Calu3 (cell line): ENCODE data around the gene MYL4. TPM values are rescaled to one million over a fixed set of nuclear protein-coding genes. Genes with fewer than 3 reads are reported as not detected.
"Not testable (repeated sequence)": the region's sequence is repeated elsewhere in the genome, so short reads cannot be mapped to it uniquely, and the experiment has no call there.

Source experiments
- BruUV-seq: library from RNA; stranded (reverse); fragments of 400-500 nt; replicated peaks from 2 replicates; lab custom pipeline; 2021; lab: Mats Ljungman, UMichigan
- CTCF ChIA-PET: fragments of 300-600 bp; sonication (Branson Sonifier 250); formaldehyde crosslinking; loops from one replicate; lab custom pipeline; 2022; ENCODE audit warnings: antibody characterized with exemption; lab: Charles Lee
- DNase-seq: peaks from one replicate; pipeline ENCODE4 v3.0.0; 2022
- H3K27ac Mint-ChIP-seq: one replicate; pipeline ENCODE4 v1.8.0; 2022; ENCODE audit warnings: mixed read lengths; ENCODE audit not compliant: unreplicated experiment
- H3K27me3 Mint-ChIP-seq: one replicate; pipeline ENCODE4 v1.8.0; 2022; ENCODE audit warnings: mixed read lengths; ENCODE audit not compliant: unreplicated experiment
- H3K36me3 Mint-ChIP-seq: one replicate; pipeline ENCODE4 v1.8.0; 2022; ENCODE audit warnings: mild to moderate bottlenecking, moderate library complexity, mixed read lengths; ENCODE audit not compliant: insufficient read depth, unreplicated experiment
- H3K4me1 Mint-ChIP-seq: one replicate; pipeline ENCODE4 v1.8.0; 2022; ENCODE audit warnings: mild to moderate bottlenecking, low read depth, mixed read lengths; ENCODE audit not compliant: unreplicated experiment
- H3K4me3 Mint-ChIP-seq: one replicate; pipeline ENCODE4 v1.8.0; 2022; ENCODE audit warnings: mild to moderate bottlenecking, low read depth, moderate library complexity, mixed read lengths; ENCODE audit not compliant: unreplicated experiment
- H3K9me3 Mint-ChIP-seq: one replicate; pipeline ENCODE4 v1.8.0; 2022; ENCODE audit warnings: low read depth, mixed read lengths; ENCODE audit not compliant: unreplicated experiment
- intact Hi-C: fragments of 100-400 bp; cut with micrococcal nuclease; formaldehyde crosslinking; loops from one replicate; pipeline ENCODE4 v1.10.0; 2022; ENCODE audit not compliant: unreplicated experiment
- total RNA-seq: library from RNA; stranded (reverse); gene quantifications from 2 replicates; pipeline ENCODE4 v1.2.3, GENCODE V29; 2022
- TF ChIP-seq, protein P1 (sequence below): fragments of 200-600 bp; IDR thresholded peaks from one replicate; pipeline ENCODE4 v1.8.0; 2022; ENCODE audit warnings: antibody characterized with exemption; ENCODE audit not compliant: unreplicated experiment

The MYL4 gene
- total RNA-seq, 1 experiment from 2014 or later, result not detected

DNA sequence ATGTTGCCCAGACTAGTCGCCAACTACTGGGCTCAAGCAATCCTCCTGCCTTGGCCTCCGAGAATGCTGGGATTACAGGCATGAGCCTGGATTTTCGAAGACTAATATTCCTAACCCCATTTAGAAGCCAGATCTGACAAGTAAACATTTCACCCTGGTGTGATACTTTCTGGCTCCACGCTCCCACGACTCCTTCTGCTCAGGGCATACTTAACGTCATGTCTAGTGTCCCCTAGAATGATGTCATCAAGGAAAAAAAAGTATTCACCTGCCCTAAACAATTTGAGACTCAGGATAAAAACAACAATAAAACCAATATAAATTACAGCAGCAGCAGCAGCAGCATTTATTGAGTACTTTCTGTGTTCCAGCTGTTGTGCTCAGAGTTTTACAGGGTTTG, 57.6 kb downstream of the MYL4 start:
- peaks cover 13% of the 10 kb centered on the region for H3K27me3 Mint-ChIP-seq
- CTCF ChIA-PET, result interaction anchor here (0.6 kb wide), 1 partner anchor 1110 kb away, joined by 4 read pairs; no protein-coding TSS in a partner anchor
- intact Hi-C loops, result no loop called here
- peaks cover 38% of the 10 kb centered on the region for H3K4me1 Mint-ChIP-seq
- no peak overlapping the region for H3K4me3 Mint-ChIP-seq
- DNase-seq, result no peak
- BruUV-seq, result no TSS peak
- no peak overlapping the region for H3K27ac Mint-ChIP-seq
- H3K9me3 Mint-ChIP-seq, result peaks cover 6% of the 10 kb centered on the region
- TF ChIP-seq, protein P1, sequence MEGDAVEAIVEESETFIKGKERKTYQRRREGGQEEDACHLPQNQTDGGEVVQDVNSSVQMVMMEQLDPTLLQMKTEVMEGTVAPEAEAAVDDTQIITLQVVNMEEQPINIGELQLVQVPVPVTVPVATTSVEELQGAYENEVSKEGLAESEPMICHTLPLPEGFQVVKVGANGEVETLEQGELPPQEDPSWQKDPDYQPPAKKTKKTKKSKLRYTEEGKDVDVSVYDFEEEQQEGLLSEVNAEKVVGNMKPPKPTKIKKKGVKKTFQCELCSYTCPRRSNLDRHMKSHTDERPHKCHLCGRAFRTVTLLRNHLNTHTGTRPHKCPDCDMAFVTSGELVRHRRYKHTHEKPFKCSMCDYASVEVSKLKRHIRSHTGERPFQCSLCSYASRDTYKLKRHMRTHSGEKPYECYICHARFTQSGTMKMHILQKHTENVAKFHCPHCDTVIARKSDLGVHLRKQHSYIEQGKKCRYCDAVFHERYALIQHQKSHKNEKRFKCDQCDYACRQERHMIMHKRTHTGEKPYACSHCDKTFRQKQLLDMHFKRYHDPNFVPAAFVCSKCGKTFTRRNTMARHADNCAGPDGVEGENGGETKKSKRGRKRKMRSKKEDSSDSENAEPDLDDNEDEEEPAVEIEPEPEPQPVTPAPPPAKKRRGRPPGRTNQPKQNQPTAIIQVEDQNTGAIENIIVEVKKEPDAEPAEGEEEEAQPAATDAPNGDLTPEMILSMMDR, result no peak
- H3K36me3 Mint-ChIP-seq, result peaks cover 4% of the 10 kb centered on the region

- H3K4me3 Mint-ChIP-seq, result no peak overlapping the region
- no TSS peak for BruUV-seq
- TF ChIP-seq, protein P1, result no peak
- H3K27ac Mint-ChIP-seq, result no peak overlapping the region
- H3K9me3 Mint-ChIP-seq, result peaks cover 6% of the 10 kb centered on the region
- DNase-seq, result no peak
- intact Hi-C loops, result no loop called here
- H3K27me3 Mint-ChIP-seq, result peaks cover 13% of the 10 kb centered on the region
- H3K36me3 Mint-ChIP-seq, result peaks cover 4% of the 10 kb centered on the region
- peaks cover 32% of the 10 kb centered on the region for H3K4me1 Mint-ChIP-seq
- CTCF ChIA-PET, result no interaction called here
Measured at GRCh38 chr17:47267354-47267828, 58.2 kb downstream of the MYL4 start.

GRCh38 chr17:47268964-47269363, 59.8 kb downstream of the MYL4 start:
- BruUV-seq, intact Hi-C loops, H3K36me3 Mint-ChIP-seq: not testable (repeated sequence)

DNA sequence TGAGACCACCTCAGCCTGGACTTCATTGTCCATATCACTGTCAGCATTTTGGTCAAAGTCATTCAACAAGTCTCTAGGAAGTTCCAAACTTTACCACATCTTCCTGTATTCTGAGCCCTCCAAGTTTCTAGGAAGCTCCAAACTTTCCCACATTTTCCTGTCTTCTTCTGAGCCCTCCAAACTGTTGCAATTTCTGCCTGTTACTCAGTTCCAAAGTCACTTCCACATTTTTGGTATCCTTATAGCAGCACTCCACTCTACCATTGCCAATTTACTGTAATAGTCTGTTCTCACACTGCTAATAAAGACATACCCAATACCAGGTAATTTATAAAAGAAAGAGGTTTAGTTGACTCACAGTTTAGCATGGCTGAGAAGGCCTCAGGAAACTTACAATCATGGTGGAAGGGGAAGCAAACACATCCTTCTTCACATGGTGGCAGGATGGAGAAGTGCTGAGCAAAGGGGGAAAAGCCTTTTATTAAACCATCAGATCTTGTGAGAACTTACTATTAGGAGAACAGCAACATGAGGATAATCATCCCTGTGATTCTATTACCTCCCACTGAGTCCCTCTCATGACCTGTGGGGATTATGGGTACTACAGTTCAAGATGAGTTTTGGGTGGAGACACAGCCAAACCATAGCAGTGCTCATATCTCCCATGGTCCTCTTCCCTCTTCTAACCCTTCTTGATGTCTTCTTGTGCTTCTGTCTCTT, 60.6 kb downstream of the MYL4 start:
- peaks cover 21% of the 10 kb centered on the region for H3K4me1 Mint-ChIP-seq
- peaks cover 13% of the 10 kb centered on the region for H3K27me3 Mint-ChIP-seq
- H3K4me3 Mint-ChIP-seq, intact Hi-C loops, BruUV-seq, H3K9me3 Mint-ChIP-seq, H3K36me3 Mint-ChIP-seq, H3K27ac Mint-ChIP-seq, CTCF ChIA-PET, DNase-seq: not testable (repeated sequence)

More at GRCh38 chr17:47268964-47269363, 59.8 kb downstream of the MYL4 start:
- H3K27ac Mint-ChIP-seq, H3K4me3 Mint-ChIP-seq, DNase-seq, CTCF ChIA-PET, H3K9me3 Mint-ChIP-seq: not testable (repeated sequence)
- Mint-ChIP-seq H3K4me1 (peaks cover 26% of the 10 kb centered on the region), H3K27me3 (peaks cover 13% of the 10 kb centered on the region)

DNA sequence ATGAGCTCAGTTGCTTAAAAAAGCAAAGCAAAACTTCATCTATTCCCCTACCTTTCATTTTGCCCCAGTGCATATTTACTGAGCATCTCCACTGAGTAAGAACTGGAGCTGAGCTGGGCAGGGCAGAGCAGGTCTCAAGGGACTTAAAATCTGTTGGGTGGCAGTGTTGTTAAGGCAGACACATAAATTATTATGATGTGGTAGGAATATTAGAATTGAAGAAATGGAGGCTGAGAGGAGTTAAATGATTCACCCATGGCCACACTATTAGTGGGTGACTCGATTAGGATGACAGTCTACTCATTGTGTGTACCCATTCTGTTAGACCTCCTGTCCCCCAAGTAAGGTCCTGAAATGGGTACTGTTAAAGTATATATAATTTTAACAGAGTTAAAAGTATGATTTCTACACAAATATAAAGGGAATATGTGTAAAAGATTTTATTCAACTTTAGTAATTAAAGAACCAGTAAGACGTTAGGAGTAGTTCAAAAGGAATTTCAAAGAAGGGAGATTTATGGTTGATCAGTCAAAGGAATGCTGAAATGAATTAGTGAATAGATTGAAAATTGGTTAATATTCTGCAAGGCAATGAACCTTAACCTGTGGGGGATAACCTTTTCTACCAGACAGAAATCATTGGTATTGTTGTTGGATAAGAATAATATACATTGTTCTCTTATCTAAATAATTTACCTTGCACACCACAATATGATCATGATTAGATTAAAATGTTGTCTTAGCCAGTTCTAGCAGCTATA, 62.0 kb downstream of the MYL4 start:
- no peak for DNase-seq
- TF ChIP-seq, protein P1, result no peak
- H3K4me3 Mint-ChIP-seq, result no peak overlapping the region
- no TSS peak for BruUV-seq
- CTCF ChIA-PET, result interaction anchor here (0.7 kb wide), 1 partner anchor 12 kb away, joined by 5 read pairs; no protein-coding TSS in a partner anchor
- H3K27ac Mint-ChIP-seq, result no peak overlapping the region
- H3K4me1 Mint-ChIP-seq, result peaks cover 20% of the 10 kb centered on the region
- H3K9me3 Mint-ChIP-seq, result peaks cover 6% of the 10 kb centered on the region
- no peaks in the 10 kb centered on the region for H3K36me3 Mint-ChIP-seq
- H3K27me3 Mint-ChIP-seq, result peaks cover 13% of the 10 kb centered on the region
- intact Hi-C loops, result no loop called here
